Panc1 (cell line): ENCODE data around the gene NPM1. TPM values are rescaled to one million over a fixed set of nuclear protein-coding genes. Genes with fewer than 3 reads are reported as not detected.

ENCODE experiments used
- ATAC-seq: fragments of 200-7000 bp; cut with Tn5 transposase; 2 replicates; pipeline ENCODE4 v1.9.1; 2020; ENCODE audit warnings: mild to moderate bottlenecking, moderate library complexity
- BruUV-seq: library from RNA; stranded (reverse); fragments of 400-500 nt; replicated peaks from 2 replicates; lab custom pipeline; 2021; lab: Mats Ljungman, UMichigan
- CTCF ChIA-PET: fragments of 300-600 bp; sonication (Branson Sonifier 250); formaldehyde crosslinking; loops from one replicate; lab custom pipeline; 2022; ENCODE audit warnings: antibody characterized with exemption; lab: Charles Lee
- POLR2A ChIA-PET: fragments of 300-600 bp; sonication (Branson Sonifier 250); formaldehyde crosslinking; loops from one replicate; lab custom pipeline; 2022; ENCODE audit warnings: antibody characterized with exemption; lab: Charles Lee
- DNase-seq: peaks from one replicate; pipeline ENCODE4 v3.0.0-alpha.2; 2010; ENCODE audit warnings: low read depth, low spot score
- H3K27ac ChIP-seq: 2 replicates; pipeline ENCODE4 v1.5.1; 2011; ENCODE audit warnings: mild to moderate bottlenecking, low read length, inconsistent platforms
- H3K27me3 ChIP-seq: fragments of 200-500 bp; sonication (Bioruptor generic); 2 replicates; pipeline ENCODE4 v1.6.0; 2014; ENCODE audit warnings: low read length, inconsistent platforms; ENCODE audit not compliant: control insufficient read depth, insufficient read depth
- H3K36me3 ChIP-seq: fragments of 200-500 bp; sonication (Bioruptor generic); 2 replicates; pipeline ENCODE4 v1.5.1; 2014; ENCODE audit warnings: inconsistent platforms, mild to moderate bottlenecking, low read length, moderate library complexity; ENCODE audit not compliant: control insufficient read depth, insufficient read depth
- H3K4me1 ChIP-seq: 2 replicates; pipeline ENCODE4 v1.5.1; 2011; ENCODE audit warnings: inconsistent platforms, mild to moderate bottlenecking, low read length, moderate library complexity; ENCODE audit not compliant: control insufficient read depth, insufficient read depth
- H3K4me3 ChIP-seq, 2 experiments: 2 replicates each; pipeline ENCODE4 v1.5.1; 2011 to 2012; ENCODE audit warnings: low read depth in 2 of 2, low read length in 2 of 2, mild to moderate bottlenecking in 2 of 2, inconsistent platforms in 1 of 2, moderate library complexity in 1 of 2
- H3K9me3 ChIP-seq: fragments of 200-500 bp; sonication (Bioruptor generic); 2 replicates; pipeline ENCODE4 v1.5.1; 2014; ENCODE audit warnings: low read depth, mild to moderate bottlenecking, inconsistent platforms, low read length, moderate library complexity; ENCODE audit not compliant: control insufficient read depth, insufficient read depth
- CTCF ChIP-seq: fragments of 450-650 bp; IDR thresholded peaks from 2 replicates; pipeline ENCODE4 v1.5.1; 2017; ENCODE audit warnings: mild to moderate bottlenecking
- POLR2AphosphoS5 ChIP-seq: IDR thresholded peaks from 2 replicates; pipeline ENCODE4 v1.6.1; 2012; ENCODE audit warnings: mild to moderate bottlenecking, low read depth, low read length, moderate library complexity
- REST ChIP-seq, 2 experiments: IDR thresholded peaks; 2 replicates each; pipeline ENCODE4 v1.6.1; 2011 to 2012; ENCODE audit warnings: low read depth in 2 of 2, control low read depth in 1 of 2, low read length in 1 of 2, mild to moderate bottlenecking in 1 of 2, moderate library complexity in 1 of 2; ENCODE audit not compliant: insufficient read depth in 1 of 2
- SIN3A ChIP-seq: IDR thresholded peaks from 2 replicates; pipeline ENCODE4 v1.6.1; 2012; ENCODE audit warnings: low read depth, mild to moderate bottlenecking, low read length, moderate library complexity, borderline replicate concordance; ENCODE audit not compliant: insufficient read depth
- TCF7L2 ChIP-seq: IDR thresholded peaks from 2 replicates; pipeline ENCODE4 v1.6.1; 2011; ENCODE audit warnings: mild to moderate bottlenecking, low read depth, low read length, inconsistent platforms
- in situ Hi-C: cut with HindIII; loops from 2 replicates; pipeline ENCODE4 v1.10.0; 2016; ENCODE audit warnings: low sequenced_read_pairs, low pct_unique_long_range_greater_than_20kb
- intact Hi-C: fragments of 100-400 bp; cut with micrococcal nuclease; formaldehyde crosslinking; loops from one replicate; pipeline ENCODE4 v1.10.0; 2022; ENCODE audit not compliant: unreplicated experiment
- total RNA-seq: library from RNA; stranded (reverse); gene quantifications from one replicate; pipeline ENCODE4 v1.2.1, GENCODE V29; 2021; ENCODE audit not compliant: unreplicated experiment

The NPM1 gene
- total RNA-seq, 1 experiment from 2014 or later = 1,864 TPM

GRCh38 chr5:171386006-171386671, 1.5 kb upstream of the NPM1 start:
- intact Hi-C loops = no loop called here
- ChIA-PET CTCF (interaction anchor here (0.7 kb wide), 2 partner anchors 19 to 244 kb away, joined by 3 to 4 read pairs; no protein-coding TSS in a partner anchor), POLR2A (interaction anchor here (1.1 kb wide), 1 partner anchor 12 kb away, joined by 4 read pairs; no protein-coding TSS in a partner anchor)
- TF ChIP-seq SIN3A = no peak
- H3K27me3 ChIP-seq = no peaks in the 10 kb centered on the region
- in situ Hi-C loops = no loop called here
- peaks cover 5% of the 10 kb centered on the region; the same call in 1 of the 2 replicates for H3K4me1 ChIP-seq
- no TSS peak for BruUV-seq
- DNase-seq (no peak), ATAC-seq (no peak)
- H3K27ac ChIP-seq = peak overlapping the region; percentile 99
- H3K4me3 ChIP-seq = peak overlapping the region; percentile 87 to 93; a peak in 2 of 4 replicates
- H3K9me3 ChIP-seq = no peaks in the 10 kb centered on the region
- H3K36me3 ChIP-seq = peaks cover 22% of the 10 kb centered on the region

- Histone ChIP-seq H3K27ac (peak overlapping the region; percentile 99), H3K9me3 (no peaks in the 10 kb centered on the region), H3K36me3 (peaks cover 29% of the 10 kb centered on the region), H3K4me3 (peak overlapping the region; percentile 87 to 93), H3K4me1 (peaks cover 13% of the 10 kb centered on the region; the same call in 1 of the 2 replicates), H3K27me3 (no peaks in the 10 kb centered on the region)
- TF ChIP-seq SIN3A = no peak
- intact Hi-C loops = no loop called here
- ChIA-PET CTCF (no interaction called here), POLR2A (interaction anchor here (0.7 to 1.1 kb wide), 4 partner anchors 12 to 229 kb away, joined by 4 to 11 read pairs (median 6); no protein-coding TSS in a partner anchor)
- ATAC-seq (no peak), DNase-seq (no peak)
- in situ Hi-C loops = no loop called here
- TSS peak; percentile 100 for BruUV-seq
Observed at GRCh38 chr5:171386861-171387344, 746 bp upstream of the NPM1 start.

- in situ Hi-C loops (no loop called here), intact Hi-C loops (no loop called here)
- peaks cover 40% of the 10 kb centered on the region for H3K36me3 ChIP-seq
- peak overlapping the region; percentile 88 for H3K27ac ChIP-seq
- peak overlapping the region; percentile 93 to 96 for H3K4me3 ChIP-seq
- ChIA-PET POLR2A (interaction anchor here (0.5 to 0.6 kb wide), 3 partner anchors 202 to 1125 kb away, joined by 3 read pairs; no protein-coding TSS in a partner anchor), CTCF (no interaction called here)
- TF ChIP-seq POLR2AphosphoS5 (peak; percentile 47; the same call in 1 of the 2 replicates), CTCF (no peak), REST (IDR thresholded peaks at IDR 0.05; ENCODE audit: insufficient read depth in 1 of 2, low read depth in 2 of 2, low read length in 1 of 2) (no peak), SIN3A (peak; percentile 95), TCF7L2 (no peak)
- no TSS peak for BruUV-seq
- ATAC-seq = peak; percentile 74
- no peaks in the 10 kb centered on the region for H3K27me3 ChIP-seq
- no peaks in the 10 kb centered on the region for H3K9me3 ChIP-seq
- peaks cover 20% of the 10 kb centered on the region for H3K4me1 ChIP-seq
- DNase-seq = peak; percentile 58
Observed at GRCh38 chr5:171387970-171388815, 544 bp downstream of the NPM1 start.
